ENCODE data around the gene MASP1.

MASP1 gene

DNA sequence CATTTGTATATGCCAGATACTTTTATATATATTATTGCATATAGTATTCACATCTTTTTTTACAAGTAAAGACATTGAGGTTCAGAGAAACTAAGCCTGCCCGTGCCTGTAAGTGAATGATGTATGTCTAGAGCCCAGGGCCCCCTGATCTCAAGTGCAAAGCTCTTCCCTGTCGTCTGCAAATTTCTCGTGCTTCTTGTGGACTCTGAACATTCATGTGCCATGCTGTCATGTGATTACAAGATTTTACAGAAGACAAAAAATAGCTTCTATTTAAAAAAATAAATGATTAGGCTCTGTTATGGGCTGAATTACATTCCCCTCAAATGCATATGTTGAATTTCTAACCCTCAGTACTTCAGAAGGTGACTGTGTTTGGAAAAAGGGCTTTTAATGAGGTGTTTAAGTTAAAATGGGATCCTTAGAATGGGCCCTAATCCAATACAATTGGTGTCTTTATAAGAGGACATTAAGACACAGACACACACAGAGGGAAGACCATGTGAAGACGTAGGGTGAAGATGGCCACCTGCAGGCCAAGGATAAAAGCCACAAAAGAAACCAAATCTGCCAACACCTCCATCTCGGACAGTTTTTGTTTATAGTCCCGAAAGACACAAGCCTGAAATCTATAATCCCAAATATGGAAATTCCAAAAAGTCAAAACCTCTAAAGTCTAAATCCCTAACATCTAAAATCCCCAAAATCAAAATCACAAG lies 3.9 kb upstream of the MASP1 start:
- Histone ChIP-seq H3K4me3 (ENCODE audit: low read length in 2 of 2) (no peak overlapping the region), H3K36me3 (ENCODE audit: control insufficient read depth in 2 of 2, insufficient read depth in 2 of 2, low read length in 2 of 2) (no peaks in the 10 kb centered on the region), H3K27me3 (ENCODE audit: control insufficient read depth in 1 of 2, insufficient read depth in 2 of 2, low read length in 2 of 2) (no peaks in the 10 kb centered on the region), H3K9ac (ENCODE audit: low read length in 2 of 2) (no peak overlapping the region), H3K27ac (ENCODE audit: low read length) (no peak overlapping the region), H3K4me1 (ENCODE audit: control insufficient read depth, insufficient read depth, low read length) (peaks cover 14% of the 10 kb centered on the region), H3K9me3 (ENCODE audit: control insufficient read depth in 2 of 2, low read length in 2 of 2) (no peaks in the 10 kb centered on the region)

GRCh38 chr3:187293516-187294430 lies 2.2 kb upstream of the MASP1 start:
- Histone ChIP-seq H3K27ac (ENCODE audit: low read length) (no peak overlapping the region), H3K27me3 (ENCODE audit: control insufficient read depth in 1 of 2, insufficient read depth in 2 of 2, low read length in 2 of 2) (no peaks in the 10 kb centered on the region), H3K36me3 (ENCODE audit: control insufficient read depth in 2 of 2, insufficient read depth in 2 of 2, low read length in 2 of 2) (no peaks in the 10 kb centered on the region), H3K4me3 (ENCODE audit: low read length in 2 of 2) (no peak overlapping the region), H3K9ac (ENCODE audit: low read length in 2 of 2) (no peak overlapping the region), H3K4me1 (ENCODE audit: control insufficient read depth, insufficient read depth, low read length) (peaks cover 16% of the 10 kb centered on the region), H3K9me3 (ENCODE audit: control insufficient read depth in 2 of 2, low read length in 2 of 2) (no peaks in the 10 kb centered on the region)

DNA sequence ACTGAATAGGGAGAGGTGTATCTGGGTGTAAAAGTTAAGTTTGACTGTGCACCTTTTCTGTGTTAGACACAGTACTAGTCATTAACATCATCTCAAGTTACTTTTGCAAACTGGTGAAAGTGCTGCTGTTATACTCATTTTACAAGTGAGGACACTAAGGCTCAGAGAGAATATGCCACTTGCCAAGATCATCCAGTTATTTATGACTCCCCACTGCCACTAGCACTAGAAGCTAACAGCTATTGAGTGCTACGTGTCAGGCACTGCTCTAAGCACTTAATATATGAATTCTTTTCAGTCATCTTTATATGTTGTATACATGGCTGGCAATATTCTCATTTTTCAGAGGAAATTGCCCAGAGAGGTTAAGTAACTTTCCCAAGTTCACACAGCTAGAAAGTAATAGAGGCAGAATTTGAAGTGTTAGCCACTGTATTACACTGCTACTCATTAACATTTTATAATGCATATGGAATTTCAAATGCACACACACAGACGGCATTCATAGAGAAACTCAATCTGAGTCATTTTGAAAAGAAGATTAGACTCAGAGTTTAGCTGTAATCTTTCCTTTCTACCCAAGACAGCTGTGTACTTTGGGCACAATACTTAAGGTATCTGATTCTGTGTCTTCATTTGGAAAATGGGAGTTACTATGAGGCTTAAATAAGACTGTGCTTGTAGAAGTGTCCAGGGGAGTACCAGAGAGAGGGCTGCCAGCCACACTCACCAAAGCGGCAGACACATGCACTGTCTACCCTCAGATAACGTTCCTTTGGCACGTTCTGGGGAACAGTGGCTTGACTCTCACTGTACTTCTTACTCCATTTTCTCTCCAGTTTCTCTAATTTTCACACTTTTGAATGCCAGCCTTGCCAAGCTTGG lies 1.3 kb upstream of the MASP1 start:
- Histone ChIP-seq H3K27ac (ENCODE audit: low read length) (no peak overlapping the region), H3K27me3 (ENCODE audit: control insufficient read depth in 1 of 2, insufficient read depth in 2 of 2, low read length in 2 of 2) (no peaks in the 10 kb centered on the region), H3K4me1 (ENCODE audit: control insufficient read depth, insufficient read depth, low read length) (peaks cover 18% of the 10 kb centered on the region), H3K9me3 (ENCODE audit: control insufficient read depth in 2 of 2, low read length in 2 of 2) (no peaks in the 10 kb centered on the region), H3K36me3 (ENCODE audit: control insufficient read depth in 2 of 2, insufficient read depth in 2 of 2, low read length in 2 of 2) (no peaks in the 10 kb centered on the region), H3K4me3 (ENCODE audit: low read length in 2 of 2) (no peak overlapping the region), H3K9ac (ENCODE audit: low read length in 2 of 2) (no peak overlapping the region)

DNA sequence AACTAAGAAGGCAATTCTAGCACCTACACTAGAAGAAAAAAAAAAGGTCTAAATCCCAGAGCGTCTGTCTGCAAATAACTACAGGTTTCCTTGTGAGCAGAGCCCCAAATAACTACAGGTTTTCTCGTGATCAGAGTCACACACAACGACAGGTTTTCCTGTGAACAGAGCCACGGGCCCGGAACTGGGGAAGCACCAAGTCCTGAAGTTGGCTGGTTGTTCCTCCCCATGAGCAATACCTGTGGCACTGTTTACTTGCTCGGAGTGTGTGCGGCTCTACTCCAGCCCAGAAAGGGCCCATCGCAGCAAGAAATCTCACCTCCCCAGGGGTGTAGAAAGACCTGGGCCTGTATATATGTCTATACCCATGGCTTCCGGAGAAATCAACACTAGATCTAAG lies 644 bp upstream of the MASP1 start:
- no peak overlapping the region for H3K4me3 ChIP-seq (ENCODE audit: low read length in 2 of 2)
- no peaks in the 10 kb centered on the region for H3K27me3 ChIP-seq (ENCODE audit: control insufficient read depth in 1 of 2, insufficient read depth in 2 of 2, low read length in 2 of 2)
- no peak overlapping the region for H3K27ac ChIP-seq (ENCODE audit: low read length)
- peaks cover 18% of the 10 kb centered on the region for H3K4me1 ChIP-seq (ENCODE audit: control insufficient read depth, insufficient read depth, low read length)
- no peaks in the 10 kb centered on the region for H3K36me3 ChIP-seq (ENCODE audit: control insufficient read depth in 2 of 2, insufficient read depth in 2 of 2, low read length in 2 of 2)
- no peaks in the 10 kb centered on the region for H3K9me3 ChIP-seq (ENCODE audit: control insufficient read depth in 2 of 2, low read length in 2 of 2)
- H3K9ac ChIP-seq (ENCODE audit: low read length in 2 of 2), result no peak overlapping the region

DNA sequence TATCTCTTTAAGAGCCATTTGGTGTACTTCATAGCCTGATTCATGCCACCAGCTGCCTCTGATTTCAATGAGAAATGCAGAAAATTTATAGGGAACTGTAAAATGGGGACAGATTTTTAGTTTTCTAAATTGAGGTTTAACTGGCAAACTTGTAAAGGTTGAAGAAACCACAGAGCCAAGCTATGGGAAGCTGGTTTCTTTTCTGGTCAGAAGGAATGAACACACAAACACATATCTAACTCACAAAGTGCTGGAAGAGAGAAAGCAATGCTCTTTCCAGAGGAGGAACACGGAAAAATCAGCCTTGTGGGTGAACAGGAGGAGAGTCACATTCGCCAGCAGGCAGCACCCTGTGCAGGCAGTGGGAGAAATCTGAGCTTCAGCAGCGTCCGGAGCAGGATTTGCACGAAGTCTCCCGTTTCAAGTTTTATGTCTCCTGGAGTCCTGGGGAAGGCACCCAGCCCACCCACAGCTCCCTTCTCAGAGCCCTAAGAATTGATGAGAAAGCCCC lies 481 bp downstream of the MASP1 start:
- peak overlapping the region in 1 of 2 donors; percentile 62 for H3K9ac ChIP-seq (ENCODE audit: low read length in 2 of 2)
- H3K4me3 ChIP-seq (ENCODE audit: low read length in 2 of 2), result peak overlapping the region; percentile 59 to 67
- no peaks in the 10 kb centered on the region for H3K27me3 ChIP-seq (ENCODE audit: control insufficient read depth in 1 of 2, insufficient read depth in 2 of 2, low read length in 2 of 2)
- peaks cover 18% of the 10 kb centered on the region for H3K4me1 ChIP-seq (ENCODE audit: control insufficient read depth, insufficient read depth, low read length)
- no peaks in the 10 kb centered on the region for H3K9me3 ChIP-seq (ENCODE audit: control insufficient read depth in 2 of 2, low read length in 2 of 2)
- H3K27ac ChIP-seq (ENCODE audit: low read length), result no peak overlapping the region
- H3K36me3 ChIP-seq (ENCODE audit: control insufficient read depth in 2 of 2, insufficient read depth in 2 of 2, low read length in 2 of 2), result no peaks in the 10 kb centered on the region

DNA sequence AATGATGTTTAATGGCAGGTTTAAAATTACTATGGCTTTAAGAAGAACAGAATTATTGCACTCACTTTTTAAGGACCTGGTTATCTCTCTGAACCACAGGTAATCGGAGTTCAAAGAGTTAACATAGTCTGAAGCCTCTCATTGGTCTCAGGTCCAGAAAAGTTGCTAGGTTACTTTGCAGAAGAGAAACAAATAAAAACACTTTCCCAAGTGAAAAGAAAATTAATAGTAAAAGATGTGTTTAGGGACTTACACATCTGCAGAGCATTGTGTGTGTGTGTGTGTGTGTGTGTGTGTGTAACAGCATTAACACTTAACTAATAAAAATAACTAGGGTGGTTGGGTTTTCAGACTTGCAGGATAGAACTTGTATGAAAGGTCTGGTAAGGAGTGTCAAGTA lies 1.0 kb downstream of the MASP1 start:
- no peaks in the 10 kb centered on the region for H3K9me3 ChIP-seq (ENCODE audit: control insufficient read depth in 2 of 2, low read length in 2 of 2)
- peaks cover 18% of the 10 kb centered on the region for H3K4me1 ChIP-seq (ENCODE audit: control insufficient read depth, insufficient read depth, low read length)
- H3K36me3 ChIP-seq (ENCODE audit: control insufficient read depth in 2 of 2, insufficient read depth in 2 of 2, low read length in 2 of 2), result no peaks in the 10 kb centered on the region
- H3K27ac ChIP-seq (ENCODE audit: low read length), result no peak overlapping the region
- H3K9ac ChIP-seq (ENCODE audit: low read length in 2 of 2), result no peak overlapping the region
- H3K4me3 ChIP-seq (ENCODE audit: low read length in 2 of 2), result no peak overlapping the region
- H3K27me3 ChIP-seq (ENCODE audit: control insufficient read depth in 1 of 2, insufficient read depth in 2 of 2, low read length in 2 of 2), result no peaks in the 10 kb centered on the region

GRCh38 chr3:187288855-187289605 lies 2.5 kb downstream of the MASP1 start:
- Histone ChIP-seq H3K9ac (ENCODE audit: low read length in 2 of 2) (no peak overlapping the region), H3K4me1 (ENCODE audit: control insufficient read depth, insufficient read depth, low read length) (peaks cover 18% of the 10 kb centered on the region), H3K36me3 (ENCODE audit: control insufficient read depth in 2 of 2, insufficient read depth in 2 of 2, low read length in 2 of 2) (no peaks in the 10 kb centered on the region), H3K4me3 (ENCODE audit: low read length in 2 of 2) (no peak overlapping the region), H3K27me3 (ENCODE audit: control insufficient read depth in 1 of 2, insufficient read depth in 2 of 2, low read length in 2 of 2) (no peaks in the 10 kb centered on the region), H3K9me3 (ENCODE audit: control insufficient read depth in 2 of 2, low read length in 2 of 2) (no peaks in the 10 kb centered on the region), H3K27ac (ENCODE audit: low read length) (no peak overlapping the region)

DNA sequence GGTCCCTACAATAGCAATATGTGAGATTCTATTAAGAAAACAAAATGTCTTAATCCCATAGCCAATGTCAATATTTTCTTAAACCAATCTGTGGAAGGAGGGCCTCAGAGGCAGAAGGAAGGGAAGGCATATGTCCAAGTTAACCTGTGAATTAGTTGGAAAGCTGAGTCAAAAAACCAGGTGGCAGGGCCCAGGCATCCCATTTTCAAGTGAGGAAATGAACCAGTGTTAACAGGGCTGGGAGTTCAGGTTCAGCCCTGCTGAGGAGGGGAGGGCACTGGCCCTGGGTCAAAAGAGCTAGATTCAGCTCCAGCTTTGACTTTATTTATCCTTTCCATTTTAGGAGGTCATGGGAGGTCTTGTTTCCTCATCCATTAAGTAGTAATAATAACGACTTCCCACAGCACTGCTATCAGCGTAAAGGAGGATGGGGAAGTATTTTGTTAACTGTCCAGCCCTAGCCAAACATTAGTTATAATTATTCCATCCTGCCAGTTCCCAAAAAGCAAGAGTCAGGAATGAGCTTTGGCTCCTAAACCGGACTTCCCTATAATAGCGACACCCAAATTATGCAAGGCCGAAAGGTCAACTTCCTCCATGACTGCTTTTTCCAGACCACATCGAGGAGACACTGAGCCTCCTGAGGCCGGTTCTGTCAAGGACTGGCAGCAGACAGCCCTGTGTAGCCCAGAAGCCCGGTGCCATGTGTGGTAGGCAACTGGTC lies 3.2 kb downstream of the MASP1 start:
- Histone ChIP-seq H3K36me3 (ENCODE audit: control insufficient read depth in 2 of 2, insufficient read depth in 2 of 2, low read length in 2 of 2) (no peaks in the 10 kb centered on the region), H3K9ac (ENCODE audit: low read length in 2 of 2) (no peak overlapping the region), H3K4me3 (ENCODE audit: low read length in 2 of 2) (no peak overlapping the region), H3K4me1 (ENCODE audit: control insufficient read depth, insufficient read depth, low read length) (peaks cover 16% of the 10 kb centered on the region), H3K27me3 (ENCODE audit: control insufficient read depth in 1 of 2, insufficient read depth in 2 of 2, low read length in 2 of 2) (no peaks in the 10 kb centered on the region), H3K9me3 (ENCODE audit: control insufficient read depth in 2 of 2, low read length in 2 of 2) (no peaks in the 10 kb centered on the region), H3K27ac (ENCODE audit: low read length) (no peak overlapping the region)

DNA sequence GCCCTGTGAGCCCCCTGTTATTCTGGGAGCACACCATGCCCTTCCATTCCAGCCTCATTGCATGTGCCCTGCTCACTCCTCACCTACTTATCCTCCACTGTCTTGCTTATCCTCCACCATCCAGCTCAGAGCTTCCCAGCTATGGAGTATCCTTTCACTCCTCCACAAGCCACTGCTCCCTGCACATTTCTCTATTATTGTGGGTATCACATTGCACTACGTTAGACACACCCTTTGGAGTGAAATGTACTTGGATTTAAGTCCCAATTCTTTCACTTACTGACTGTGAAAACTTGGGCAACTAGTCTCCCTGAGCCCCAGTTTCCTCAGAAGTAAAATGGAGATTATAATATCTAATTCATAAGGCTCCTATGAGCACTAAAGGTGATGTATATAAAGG lies 4.3 kb downstream of the MASP1 start:
- Histone ChIP-seq H3K4me3 (ENCODE audit: low read length in 2 of 2) (no peak overlapping the region), H3K4me1 (ENCODE audit: control insufficient read depth, insufficient read depth, low read length) (peaks cover 16% of the 10 kb centered on the region), H3K9me3 (ENCODE audit: control insufficient read depth in 2 of 2, low read length in 2 of 2) (no peaks in the 10 kb centered on the region), H3K36me3 (ENCODE audit: control insufficient read depth in 2 of 2, insufficient read depth in 2 of 2, low read length in 2 of 2) (no peaks in the 10 kb centered on the region), H3K27me3 (ENCODE audit: control insufficient read depth in 1 of 2, insufficient read depth in 2 of 2, low read length in 2 of 2) (no peaks in the 10 kb centered on the region), H3K9ac (ENCODE audit: low read length in 2 of 2) (no peak overlapping the region), H3K27ac (ENCODE audit: low read length) (no peak overlapping the region)

All from stomach smooth muscle (tissue), 2 donors.